ENCODE results near the gene ZBTB25.

Gene ZBTB25

DNA sequence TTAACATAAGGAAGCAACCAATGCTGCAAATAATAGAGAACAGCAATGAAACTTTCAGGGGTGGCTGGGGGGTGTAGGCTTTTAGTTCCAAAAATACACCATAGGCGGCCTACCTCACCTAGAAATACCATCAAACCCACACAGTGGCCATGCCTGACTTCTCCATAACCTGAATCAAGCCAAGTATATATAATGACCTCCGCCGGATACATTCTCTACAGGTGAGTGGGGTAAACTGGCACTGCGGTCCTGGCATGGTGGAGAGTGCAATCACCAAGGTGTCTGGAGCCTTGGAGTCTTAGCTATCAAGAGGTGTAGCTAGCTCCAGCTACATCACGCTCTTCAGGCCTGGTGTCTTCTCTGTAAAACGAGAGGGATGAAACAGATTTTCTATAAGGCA is 1.2 kb downstream of the ZBTB25 start:
- H3K9ac ChIP-seq (ENCODE audit: low read length): peak overlapping the region; percentile 99
- H3K4me2 ChIP-seq (ENCODE audit: low read depth, low read length, poor library complexity, severe bottlenecking): peak overlapping the region; percentile 76
- no peaks in the 10 kb centered on the region for H3K27me3 ChIP-seq (ENCODE audit: low read length)
- peaks cover 56% of the 10 kb centered on the region for H3F3A ChIP-seq (ENCODE audit: insufficient read depth)
- no peaks in the 10 kb centered on the region for H4K20me1 ChIP-seq (ENCODE audit: low read depth, low read length)
- no peak overlapping the region for H2AFZ ChIP-seq (ENCODE audit: low read depth, low read length, severe bottlenecking)
- H3K36me3 ChIP-seq (ENCODE audit: low read length): peaks cover 9% of the 10 kb centered on the region
- peak overlapping the region; percentile 85 for H3K4me3 ChIP-seq (ENCODE audit: insufficient read depth, low read length, poor library complexity, severe bottlenecking)
- peak overlapping the region; percentile 99 for H3K27ac ChIP-seq (ENCODE audit: low read depth, low read length)
- H3K9me2 ChIP-seq (replicated peaks; ENCODE audit: insufficient read depth, low read length): no peaks in the 10 kb centered on the region
- peaks cover 83% of the 10 kb centered on the region for H3K79me2 ChIP-seq (ENCODE audit: insufficient read depth, low read length)
- TF ChIP-seq, protein P1, sequence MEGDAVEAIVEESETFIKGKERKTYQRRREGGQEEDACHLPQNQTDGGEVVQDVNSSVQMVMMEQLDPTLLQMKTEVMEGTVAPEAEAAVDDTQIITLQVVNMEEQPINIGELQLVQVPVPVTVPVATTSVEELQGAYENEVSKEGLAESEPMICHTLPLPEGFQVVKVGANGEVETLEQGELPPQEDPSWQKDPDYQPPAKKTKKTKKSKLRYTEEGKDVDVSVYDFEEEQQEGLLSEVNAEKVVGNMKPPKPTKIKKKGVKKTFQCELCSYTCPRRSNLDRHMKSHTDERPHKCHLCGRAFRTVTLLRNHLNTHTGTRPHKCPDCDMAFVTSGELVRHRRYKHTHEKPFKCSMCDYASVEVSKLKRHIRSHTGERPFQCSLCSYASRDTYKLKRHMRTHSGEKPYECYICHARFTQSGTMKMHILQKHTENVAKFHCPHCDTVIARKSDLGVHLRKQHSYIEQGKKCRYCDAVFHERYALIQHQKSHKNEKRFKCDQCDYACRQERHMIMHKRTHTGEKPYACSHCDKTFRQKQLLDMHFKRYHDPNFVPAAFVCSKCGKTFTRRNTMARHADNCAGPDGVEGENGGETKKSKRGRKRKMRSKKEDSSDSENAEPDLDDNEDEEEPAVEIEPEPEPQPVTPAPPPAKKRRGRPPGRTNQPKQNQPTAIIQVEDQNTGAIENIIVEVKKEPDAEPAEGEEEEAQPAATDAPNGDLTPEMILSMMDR (IDR thresholded peaks at IDR 0.05; ENCODE audit: insufficient read depth, low read length, poor library complexity, severe bottlenecking): no peak
- no peak for TF ChIP-seq EZH2phosphoT487 (conservative IDR thresholded peaks at IDR 0.05; ENCODE audit: low read length)
- H3K9me3 ChIP-seq (ENCODE audit: insufficient read depth, low read length): no peaks in the 10 kb centered on the region

DNA sequence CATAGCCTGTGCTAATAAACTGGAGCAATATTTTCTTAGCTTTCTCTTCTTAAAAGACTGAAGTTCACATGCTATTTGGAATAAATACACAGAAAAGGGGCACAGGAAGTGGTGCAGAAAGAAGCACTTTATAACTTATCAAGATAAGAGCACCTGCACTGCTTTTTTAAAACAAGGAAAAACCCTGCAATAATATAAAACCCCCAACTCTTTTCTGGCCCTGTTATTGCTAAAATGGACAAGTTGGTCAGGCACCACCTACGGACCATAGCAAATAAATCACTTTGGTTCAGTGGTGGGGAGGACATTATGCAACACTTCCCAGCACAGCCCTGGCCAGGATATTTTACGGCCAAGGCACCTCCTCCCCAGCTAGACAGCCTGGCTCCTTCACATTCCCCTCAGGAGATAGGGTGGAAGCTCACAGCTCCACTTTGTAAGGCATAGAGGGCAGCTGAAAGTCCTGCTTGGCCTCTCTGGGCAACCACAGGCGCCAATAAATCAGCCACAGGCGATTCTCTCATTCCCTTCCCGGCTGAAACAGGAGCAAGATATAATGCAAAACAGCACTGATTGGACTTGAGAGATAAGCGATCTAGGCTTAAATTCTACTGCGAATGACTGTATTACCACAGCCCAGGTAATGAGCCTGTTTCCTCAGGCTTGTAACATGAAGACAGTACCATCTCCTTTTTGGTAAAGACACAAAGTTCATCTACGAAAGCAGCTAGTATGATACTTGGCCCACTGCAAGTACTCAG is 2.0 kb downstream of the ZBTB25 start:
- Histone ChIP-seq H3K36me3 (ENCODE audit: low read length) (peaks cover 18% of the 10 kb centered on the region), H3K4me3 (ENCODE audit: insufficient read depth, low read length, poor library complexity, severe bottlenecking) (peak overlapping the region; percentile 85), H3K27me3 (ENCODE audit: low read length) (no peaks in the 10 kb centered on the region), H3K9me3 (ENCODE audit: insufficient read depth, low read length) (no peaks in the 10 kb centered on the region), H3K79me2 (ENCODE audit: insufficient read depth, low read length) (peaks cover 83% of the 10 kb centered on the region), H3K27ac (ENCODE audit: low read depth, low read length) (peak overlapping the region; percentile 99), H4K20me1 (ENCODE audit: low read depth, low read length) (0 out of 2 replicates have a peak, but pooled peaks cover 5% of the 10 kb centered on the region), H2AFZ (ENCODE audit: low read depth, low read length, severe bottlenecking) (no peak overlapping the region), H3K9me2 (replicated peaks; ENCODE audit: insufficient read depth, low read length) (no peaks in the 10 kb centered on the region), H3K9ac (ENCODE audit: low read length) (peak overlapping the region; percentile 99), H3K4me2 (ENCODE audit: low read depth, low read length, poor library complexity, severe bottlenecking) (peak overlapping the region; percentile 76), H3F3A (ENCODE audit: insufficient read depth) (peaks cover 52% of the 10 kb centered on the region)
- no peak for TF ChIP-seq EZH2phosphoT487 (conservative IDR thresholded peaks at IDR 0.05; ENCODE audit: low read length)
- TF ChIP-seq, protein P1 (IDR thresholded peaks at IDR 0.05; ENCODE audit: insufficient read depth, low read length, poor library complexity, severe bottlenecking): no peak

DNA sequence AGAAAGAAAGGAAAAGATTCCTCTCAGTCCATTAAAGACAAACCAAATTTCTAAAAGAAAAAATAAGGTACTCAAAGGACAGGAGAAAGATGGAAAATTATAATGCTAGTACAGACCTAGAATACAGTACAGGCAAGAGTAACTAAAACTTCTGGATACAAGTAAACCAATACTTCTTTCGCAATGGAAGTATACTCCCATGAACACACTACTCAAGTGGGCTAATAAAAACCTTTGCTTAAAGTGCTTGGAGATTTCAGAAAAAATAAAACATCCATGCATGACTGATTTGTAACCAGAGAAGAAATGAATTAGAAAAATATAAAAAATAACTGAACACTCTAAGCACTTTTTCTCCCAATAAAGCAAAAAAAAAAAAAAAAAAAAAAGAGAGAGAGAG is 3.5 kb downstream of the ZBTB25 start:
- Histone ChIP-seq H3K9me2 (replicated peaks; ENCODE audit: insufficient read depth, low read length) (no peaks in the 10 kb centered on the region), H3K27ac (ENCODE audit: low read depth, low read length) (peak overlapping the region; percentile 1; the same call in 1 of the 2 replicates), H3K9me3 (ENCODE audit: insufficient read depth, low read length) (no peaks in the 10 kb centered on the region), H3K4me2 (ENCODE audit: low read depth, low read length, poor library complexity, severe bottlenecking) (peak overlapping the region; percentile 76), H3K4me3 (ENCODE audit: insufficient read depth, low read length, poor library complexity, severe bottlenecking) (no peak overlapping the region), H2AFZ (ENCODE audit: low read depth, low read length, severe bottlenecking) (no peak overlapping the region), H3K9ac (ENCODE audit: low read length) (0 out of 2 replicates have a peak overlapping the region, but pooled peaks have one; percentile 99), H3K27me3 (ENCODE audit: low read length) (no peaks in the 10 kb centered on the region), H3K36me3 (ENCODE audit: low read length) (peaks cover 19% of the 10 kb centered on the region), H4K20me1 (ENCODE audit: low read depth, low read length) (0 out of 2 replicates have a peak, but pooled peaks cover 5% of the 10 kb centered on the region), H3K79me2 (ENCODE audit: insufficient read depth, low read length) (peaks cover 80% of the 10 kb centered on the region), H3F3A (ENCODE audit: insufficient read depth) (peaks cover 49% of the 10 kb centered on the region)
- TF ChIP-seq EZH2phosphoT487 (conservative IDR thresholded peaks at IDR 0.05; ENCODE audit: low read length): no peak
- TF ChIP-seq, protein P1 (IDR thresholded peaks at IDR 0.05; ENCODE audit: insufficient read depth, low read length, poor library complexity, severe bottlenecking): no peak
